Stimulated activated effector memory CD8-positive, alpha-beta T cell treated with anti-CD3 and anti-CD28 coated beads, Interleukin-12 subunit alpha, Interleukin-12 subunit beta, amount 100 ng/mL, for 72 hours (primary cell): ENCODE results near the gene MROH7.
A peak's percentile ranks its signal among the peaks of the same experiment; 100 is the strongest.

Source experiments
- ATAC-seq: fragments of 150-1000 bp; cut with Tn5 transposase; 2 replicates; pipeline ENCODE4 v1.10.0; 2021
- DNase-seq, 2 donors: peaks; one replicate each; pipeline ENCODE4 v3.0.0; 2021 to 2022; ENCODE audit warnings: low spot score in 2 of 2
- H3K27ac Mint-ChIP-seq: one replicate; pipeline ENCODE4 v1.8.0; 2022; ENCODE audit warnings: mild to moderate bottlenecking, mixed read lengths
- H3K36me3 Mint-ChIP-seq: one replicate; pipeline ENCODE4 v1.8.0; 2022; ENCODE audit warnings: mild to moderate bottlenecking, mixed read lengths
- H3K4me1 Mint-ChIP-seq: one replicate; pipeline ENCODE4 v1.8.0; 2022; ENCODE audit warnings: mixed read lengths
- H3K4me3 Mint-ChIP-seq: one replicate; pipeline ENCODE4 v1.8.0; 2022; ENCODE audit warnings: mild to moderate bottlenecking, mixed read lengths
- H3K9me3 Mint-ChIP-seq: one replicate; pipeline ENCODE4 v1.8.0; 2022; ENCODE audit warnings: mixed read lengths

Gene MROH7

DNA sequence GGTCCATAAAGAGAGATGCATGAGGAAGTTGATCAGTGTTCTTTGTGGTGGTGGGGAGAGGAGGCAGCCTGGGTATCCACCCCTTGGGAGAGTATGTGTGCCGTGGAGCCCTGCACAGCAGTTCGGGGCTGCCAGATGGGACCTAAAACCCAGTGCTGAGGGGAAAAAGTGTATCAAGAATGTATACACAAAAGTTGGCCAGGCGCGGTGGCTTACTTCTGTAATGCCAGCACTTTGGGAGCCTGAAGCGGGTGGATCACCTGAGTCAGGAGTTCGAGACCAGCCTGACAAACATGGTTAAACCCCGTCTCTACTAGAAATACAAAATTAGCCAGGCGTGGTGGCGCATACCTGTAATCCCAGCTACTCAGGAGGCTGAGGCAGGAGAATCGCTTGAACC lies 70.0 kb downstream of the MROH7 start:
- peak overlapping the region; percentile 62 for H3K27ac Mint-ChIP-seq
- no peak for ATAC-seq
- H3K4me3 Mint-ChIP-seq = no peak overlapping the region

DNA sequence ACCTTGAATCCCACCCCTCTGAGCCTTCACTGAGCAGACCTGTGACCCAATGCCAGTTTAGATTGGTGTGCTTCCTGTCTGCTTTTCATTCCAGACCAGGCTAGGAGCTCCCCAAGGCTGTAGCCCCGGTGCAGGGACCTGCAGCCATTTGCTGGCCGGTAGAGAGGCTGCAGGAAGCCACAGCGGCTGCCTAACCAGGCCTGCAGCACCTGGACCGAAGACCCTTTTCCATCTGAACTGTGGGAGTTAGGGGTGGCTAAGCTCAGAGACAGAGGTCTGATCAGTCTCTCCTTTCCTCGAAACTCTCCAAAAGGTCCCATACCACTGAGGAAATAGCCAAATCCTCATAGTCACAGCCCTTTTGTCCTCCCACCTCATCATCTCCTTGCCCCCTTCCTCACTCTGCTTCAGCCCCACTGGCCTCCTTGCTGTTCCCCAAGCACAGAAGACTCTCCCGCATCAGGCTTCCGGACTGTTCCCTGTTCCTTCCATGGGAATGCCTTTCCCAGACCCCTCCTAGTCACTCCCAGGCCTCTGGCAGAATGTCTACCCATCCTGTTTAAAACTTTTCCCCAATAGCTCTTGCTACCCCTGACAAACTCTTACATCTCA lies 73.4 kb downstream of the MROH7 start:
- no peak for ATAC-seq
- peak in 1 of 2 donors; percentile 3 for DNase-seq
- H3K27ac Mint-ChIP-seq = peak overlapping the region; percentile 96
- H3K36me3 Mint-ChIP-seq = peaks cover 42% of the 10 kb centered on the region
- peak overlapping the region; percentile 86 for H3K4me3 Mint-ChIP-seq
- no peaks in the 10 kb centered on the region for H3K9me3 Mint-ChIP-seq
- H3K4me1 Mint-ChIP-seq = peaks cover 38% of the 10 kb centered on the region

More for the DNA sequence above, 70.0 kb downstream of the MROH7 start:
- Mint-ChIP-seq H3K9me3 (no peaks in the 10 kb centered on the region), H3K36me3 (peaks cover 8% of the 10 kb centered on the region), H3K4me1 (peaks cover 15% of the 10 kb centered on the region)
- DNase-seq = no peak

DNA sequence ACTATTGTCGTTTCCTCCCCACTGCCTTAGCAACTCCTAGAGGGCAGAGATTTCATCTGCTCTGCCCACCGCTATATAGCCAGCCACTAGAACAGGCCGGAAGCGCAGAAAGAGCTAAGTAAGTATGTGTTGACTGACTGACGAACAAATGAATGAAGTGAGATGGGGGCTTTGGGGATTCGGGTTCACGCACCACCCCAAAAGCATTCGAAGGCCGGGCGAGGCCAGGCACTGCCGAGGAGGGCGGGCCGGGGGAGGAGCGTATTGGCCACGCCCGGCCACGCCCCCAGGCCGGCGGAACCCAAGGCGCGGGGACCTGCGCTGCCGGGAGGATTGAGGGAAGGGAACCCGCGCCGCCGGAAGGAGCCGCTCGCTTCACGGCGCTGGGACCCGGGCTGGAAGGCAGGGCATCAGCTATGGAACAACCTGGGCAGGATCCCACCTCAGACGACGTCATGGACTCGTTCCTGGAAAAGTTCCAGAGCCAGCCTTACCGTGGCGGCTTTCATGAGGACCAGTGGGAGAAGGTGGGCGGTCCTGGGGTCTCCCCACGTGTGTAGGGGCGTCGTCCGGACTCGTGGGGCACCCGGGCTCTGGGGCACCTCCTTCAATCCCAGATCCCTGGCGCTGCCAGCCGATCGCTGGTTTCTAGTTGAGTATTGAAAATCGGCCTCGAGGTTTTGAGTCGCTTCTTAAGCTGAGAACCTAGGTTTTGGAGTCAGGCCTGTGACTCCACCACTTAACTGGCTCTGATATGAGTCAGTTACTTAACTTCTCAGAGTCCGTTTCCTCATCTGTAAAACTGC lies 74.1 kb downstream of the MROH7 start, which contains the start of gene TTC4:
TTC4 (plus strand) TSS at position 369 of the 806 bp plus-strand sequence; CDS start at position 417, 48 bp downstream.
- Mint-ChIP-seq H3K4me1 (peaks cover 38% of the 10 kb centered on the region), H3K27ac (peak within 1 kb of the TSS; percentile 96), H3K9me3 (no peaks in the 10 kb centered on the region), H3K36me3 (peaks cover 49% of the 10 kb centered on the region), H3K4me3 (peak within 1 kb of the TSS; percentile 86)
- DNase-seq = peak; percentile 84 to 93
- ATAC-seq = peak; percentile 93

DNA sequence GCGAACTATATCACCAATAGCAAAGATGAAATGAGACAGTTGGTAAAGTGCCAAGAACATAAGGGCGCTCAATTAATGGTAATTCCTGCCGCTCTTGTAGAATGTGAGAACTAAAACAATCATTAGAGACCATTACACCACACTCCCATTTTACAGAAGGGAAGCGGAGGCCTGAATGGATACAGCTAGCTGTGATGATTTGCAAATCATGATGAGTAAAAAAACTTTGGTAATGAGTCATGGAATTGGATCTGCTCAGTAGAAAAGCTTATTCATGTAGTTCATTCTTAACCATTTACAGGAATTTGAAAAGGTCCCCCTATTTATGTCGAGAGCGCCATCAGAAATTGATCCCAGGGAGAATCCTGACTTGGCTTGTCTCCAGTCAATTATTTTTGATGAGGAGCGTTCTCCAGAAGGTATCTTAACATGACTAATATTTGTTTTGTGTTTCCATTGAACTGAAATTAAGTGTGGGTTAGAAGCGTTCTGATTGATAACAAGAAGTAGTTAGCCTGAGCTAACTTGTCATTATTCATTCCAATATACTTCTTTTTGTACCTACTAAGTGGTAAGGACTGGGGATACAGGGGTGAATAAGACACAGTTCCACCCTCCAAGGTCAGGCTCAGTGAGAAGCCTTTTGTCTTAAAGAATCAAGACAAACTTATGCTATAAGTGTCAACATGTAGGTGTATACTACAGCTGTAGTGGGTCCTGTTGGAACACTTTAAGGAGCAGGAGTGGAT lies 74.9 kb downstream of the MROH7 start:
- H3K4me3 Mint-ChIP-seq = peak overlapping the region; percentile 86
- H3K27ac Mint-ChIP-seq = peak overlapping the region; percentile 96
- ATAC-seq = peak; percentile 70
- H3K9me3 Mint-ChIP-seq = no peaks in the 10 kb centered on the region
- peak in 1 of 2 donors; percentile 57 for DNase-seq
- peaks cover 38% of the 10 kb centered on the region for H3K4me1 Mint-ChIP-seq
- peaks cover 57% of the 10 kb centered on the region for H3K36me3 Mint-ChIP-seq

DNA sequence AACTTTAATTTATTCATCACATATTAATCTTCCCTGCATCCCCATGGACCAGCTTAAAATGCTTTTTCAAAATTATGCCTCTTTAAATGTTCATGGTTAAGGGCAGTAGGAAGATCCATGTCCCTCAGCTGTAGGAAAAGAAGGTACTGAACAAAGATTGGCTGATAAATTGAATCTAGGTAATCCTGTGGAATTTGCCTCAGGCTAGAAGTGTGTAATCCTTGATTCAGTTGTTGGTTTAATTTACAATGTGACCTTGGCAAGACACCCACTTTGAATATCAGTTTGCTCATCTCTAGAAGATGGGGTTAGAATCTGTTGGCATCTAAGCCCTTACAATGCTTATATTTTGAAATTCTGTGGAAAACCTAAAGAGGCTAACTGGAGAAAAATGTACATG lies 80.1 kb downstream of the MROH7 start:
- no peak for DNase-seq
- Mint-ChIP-seq H3K9me3 (no peaks in the 10 kb centered on the region), H3K36me3 (peaks cover 100% of the 10 kb centered on the region), H3K4me3 (no peak overlapping the region), H3K27ac (no peak overlapping the region), H3K4me1 (peaks cover 21% of the 10 kb centered on the region)
- no peak for ATAC-seq

DNA sequence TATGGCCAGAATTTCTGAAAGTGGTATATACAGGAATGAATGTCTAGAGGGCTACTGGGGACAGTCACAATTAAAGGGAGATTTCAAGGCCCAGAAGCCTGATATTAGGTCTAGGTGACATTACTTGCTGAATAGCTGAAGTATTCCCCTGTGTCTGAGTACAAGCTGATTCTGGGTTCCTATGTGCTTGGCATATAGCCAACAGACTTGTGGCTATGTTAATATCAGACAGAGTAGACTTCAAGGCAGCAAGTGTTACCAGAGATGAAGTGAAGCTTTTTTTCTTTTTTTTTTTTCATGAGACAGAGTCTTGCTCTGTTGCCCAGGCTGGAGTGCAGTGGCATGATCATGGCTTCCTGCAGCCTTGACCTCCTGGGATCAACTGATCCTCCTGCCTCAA lies 82.4 kb downstream of the MROH7 start:
- H3K4me3 Mint-ChIP-seq = no peak overlapping the region
- H3K27ac Mint-ChIP-seq = no peak overlapping the region
- no peaks in the 10 kb centered on the region for H3K9me3 Mint-ChIP-seq
- H3K4me1 Mint-ChIP-seq = peaks cover 5% of the 10 kb centered on the region
- ATAC-seq (no peak), DNase-seq (no peak)
- H3K36me3 Mint-ChIP-seq = peaks cover 100% of the 10 kb centered on the region

DNA sequence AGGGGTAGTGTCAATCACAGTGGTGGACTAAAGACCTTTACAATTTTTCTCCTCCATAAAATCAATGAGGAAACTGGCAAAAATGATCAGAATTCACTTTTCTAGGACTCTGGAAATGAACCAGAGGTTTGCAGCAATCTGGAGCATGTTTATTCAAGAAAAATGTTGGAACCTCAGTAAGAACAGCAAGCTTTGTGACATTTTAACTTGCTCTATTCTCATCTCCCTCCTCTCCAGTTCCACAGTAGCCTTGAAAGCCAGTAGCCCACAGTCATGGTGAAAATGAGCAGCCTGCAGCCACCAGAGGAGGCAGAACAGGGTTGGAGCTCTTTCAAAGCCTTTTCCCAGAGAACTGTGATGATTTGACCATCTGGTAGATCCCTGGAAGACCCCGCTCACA lies 83.2 kb downstream of the MROH7 start:
- ATAC-seq (no peak), DNase-seq (no peak)
- peaks cover 100% of the 10 kb centered on the region for H3K36me3 Mint-ChIP-seq
- no peaks in the 10 kb centered on the region for H3K9me3 Mint-ChIP-seq
- H3K4me1 Mint-ChIP-seq = no peaks in the 10 kb centered on the region
- no peak overlapping the region for H3K4me3 Mint-ChIP-seq
- H3K27ac Mint-ChIP-seq = peak overlapping the region; percentile 26

DNA sequence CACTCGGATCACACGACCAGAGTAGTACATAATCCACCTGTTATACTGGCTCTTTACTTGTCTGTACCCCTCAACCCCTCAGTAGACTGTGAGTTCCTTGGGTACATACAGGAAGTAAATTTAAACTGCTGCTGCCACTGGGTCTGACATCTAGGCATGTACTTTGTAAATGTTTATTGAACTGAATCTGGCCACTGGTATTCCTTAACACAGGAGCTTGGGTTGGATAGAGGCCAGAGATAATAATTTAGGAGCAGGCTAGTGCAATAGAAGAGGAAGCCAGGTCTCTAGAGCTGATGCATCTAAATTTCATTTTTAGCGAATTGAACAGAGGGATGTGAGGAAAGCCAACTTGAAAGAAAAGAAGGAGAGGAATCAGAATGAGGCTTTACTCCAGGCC lies 86.4 kb downstream of the MROH7 start:
- ATAC-seq = no peak
- Mint-ChIP-seq H3K4me3 (no peak overlapping the region), H3K27ac (no peak overlapping the region), H3K4me1 (no peaks in the 10 kb centered on the region), H3K36me3 (peaks cover 100% of the 10 kb centered on the region), H3K9me3 (no peaks in the 10 kb centered on the region)
- DNase-seq = no peak

DNA sequence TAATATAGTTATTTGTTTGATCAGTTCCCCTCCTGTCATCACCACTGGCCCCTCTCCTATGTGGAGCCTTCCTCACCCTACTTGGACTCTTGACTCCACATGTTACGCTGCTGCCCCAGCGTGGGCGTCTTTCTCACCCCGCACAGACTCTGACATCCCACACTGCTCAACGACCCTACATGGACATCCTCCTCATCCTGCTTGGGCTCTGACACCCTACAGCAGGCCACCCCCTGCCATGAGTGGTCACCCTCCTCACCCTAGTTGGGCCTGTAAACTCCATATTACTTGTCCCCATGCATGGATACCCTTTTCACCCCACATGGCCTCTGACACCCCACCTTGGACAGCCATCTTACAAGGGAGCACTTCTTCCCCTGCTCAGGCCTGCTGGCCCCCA lies 95.1 kb downstream of the MROH7 start:
- ATAC-seq (no peak), DNase-seq (no peak)
- Mint-ChIP-seq H3K27ac (peak overlapping the region; percentile 80), H3K4me3 (no peak overlapping the region), H3K36me3 (peaks cover 100% of the 10 kb centered on the region), H3K9me3 (no peaks in the 10 kb centered on the region), H3K4me1 (peaks cover 9% of the 10 kb centered on the region)

DNA sequence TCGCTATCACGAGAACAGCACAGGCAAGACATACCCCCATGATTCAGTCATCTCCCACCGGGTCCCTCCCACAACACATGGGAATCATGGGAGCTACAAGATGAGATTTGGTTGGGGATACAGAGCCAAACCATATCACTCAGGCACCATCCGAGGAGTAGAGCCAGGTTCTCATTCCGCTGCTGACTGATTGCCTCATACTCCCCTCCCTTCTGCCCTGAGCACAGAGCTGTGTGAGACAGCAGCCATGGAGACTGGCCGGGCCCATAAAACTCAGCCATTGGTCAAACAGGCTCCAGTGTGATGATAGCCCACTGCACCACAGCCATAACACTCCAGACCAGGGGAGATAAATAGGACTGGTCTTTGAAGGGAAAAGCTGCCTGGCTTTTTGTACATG lies 96.7 kb downstream of the MROH7 start:
- H3K36me3 Mint-ChIP-seq = peaks cover 99% of the 10 kb centered on the region
- ATAC-seq = no peak
- H3K9me3 Mint-ChIP-seq = no peaks in the 10 kb centered on the region
- no peak overlapping the region for H3K4me3 Mint-ChIP-seq
- DNase-seq = no peak
- peaks cover 9% of the 10 kb centered on the region for H3K4me1 Mint-ChIP-seq
- peak overlapping the region; percentile 60 for H3K27ac Mint-ChIP-seq

DNA sequence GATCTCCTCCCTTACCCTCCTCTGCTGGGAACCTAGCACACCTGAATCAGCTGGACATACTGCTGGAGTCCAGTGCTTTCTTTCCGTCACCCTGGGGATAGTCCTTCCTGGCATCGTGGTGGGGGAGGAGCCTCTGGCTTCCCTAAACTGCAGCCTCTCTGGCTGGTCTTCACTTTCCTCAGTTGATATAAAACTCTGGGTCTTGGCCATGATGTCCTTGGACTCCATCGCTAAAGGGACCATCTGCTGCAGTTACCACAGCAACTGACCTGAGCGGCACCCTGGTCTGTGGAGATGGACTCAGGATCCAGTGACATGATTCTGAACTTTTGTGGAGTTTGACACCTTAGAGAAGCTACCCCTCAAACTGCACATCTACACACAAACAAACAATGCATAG lies 99.9 kb downstream of the MROH7 start:
- DNase-seq = no peak
- Mint-ChIP-seq H3K9me3 (no peaks in the 10 kb centered on the region), H3K27ac (no peak overlapping the region)

DNA sequence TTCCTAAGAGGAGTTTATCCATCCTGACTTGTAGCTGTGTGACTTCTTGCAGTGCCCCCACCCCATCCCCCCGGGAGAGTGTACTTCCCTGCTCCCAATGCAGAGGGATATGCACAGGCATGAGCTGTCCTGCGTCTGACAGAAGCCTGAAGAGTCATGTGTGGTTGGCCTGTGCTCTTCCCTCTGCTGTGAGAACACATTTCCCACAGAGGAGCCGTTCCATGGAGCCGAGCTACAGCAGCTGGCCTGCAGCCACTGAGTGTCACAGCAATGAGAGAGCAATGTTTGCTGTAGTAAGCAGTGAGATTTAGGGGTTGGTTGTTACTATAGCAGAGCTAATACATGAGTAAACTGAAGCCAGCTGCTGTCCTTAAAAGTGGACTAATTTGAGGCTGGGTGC lies 100.7 kb downstream of the MROH7 start:
- Mint-ChIP-seq H3K9me3 (no peaks in the 10 kb centered on the region), H3K36me3 (peaks cover 63% of the 10 kb centered on the region), H3K4me3 (no peak overlapping the region), H3K27ac (no peak overlapping the region), H3K4me1 (peaks cover under 1% of the 10 kb centered on the region)
- DNase-seq (no peak), ATAC-seq (no peak)

More for the DNA sequence above, 99.9 kb downstream of the MROH7 start:
- ATAC-seq = no peak
- H3K4me3 Mint-ChIP-seq = no peak overlapping the region
- peaks cover 8% of the 10 kb centered on the region for H3K4me1 Mint-ChIP-seq
- peaks cover 71% of the 10 kb centered on the region for H3K36me3 Mint-ChIP-seq

DNA sequence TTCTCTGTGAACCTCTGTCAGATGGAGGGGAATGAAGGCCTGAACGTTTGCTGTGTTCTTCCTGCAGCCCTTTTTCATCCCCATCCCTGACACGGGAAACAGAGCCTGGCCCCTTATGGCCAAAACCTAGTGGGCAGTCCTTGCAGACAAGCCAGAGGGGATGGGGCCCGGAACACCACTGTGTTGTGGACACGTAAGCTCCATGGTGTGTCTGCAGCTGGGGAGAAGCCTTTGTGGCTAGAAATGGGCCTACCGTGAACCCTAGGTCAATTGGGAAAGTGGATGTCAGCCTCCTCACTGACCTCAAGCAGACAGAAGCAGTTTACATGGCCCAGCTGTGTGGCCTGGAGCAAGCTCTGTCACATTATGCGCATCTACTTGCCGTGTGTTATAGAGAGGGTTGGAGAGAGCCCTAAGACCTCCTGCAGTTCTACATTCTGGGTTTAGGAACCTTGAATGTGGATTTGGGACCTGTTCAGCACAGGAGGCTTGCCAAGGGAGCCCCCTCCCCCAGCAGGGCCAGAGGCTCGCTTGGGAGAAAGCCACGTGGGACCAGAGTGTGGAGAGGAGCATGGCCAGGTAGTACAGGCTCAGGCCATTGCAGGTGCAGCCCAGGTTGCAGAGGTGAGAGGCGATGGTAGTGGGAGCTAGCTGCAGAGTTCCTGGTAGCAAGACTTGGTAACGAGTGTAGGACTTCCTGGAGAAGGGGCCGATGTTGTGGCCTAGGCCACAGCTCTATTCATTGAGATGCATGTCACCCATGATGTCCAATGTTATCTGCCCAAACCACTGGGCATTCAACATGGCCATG lies 102.0 kb downstream of the MROH7 start:
- Mint-ChIP-seq H3K4me3 (no peak overlapping the region), H3K27ac (no peak overlapping the region), H3K36me3 (peaks cover 50% of the 10 kb centered on the region), H3K9me3 (no peaks in the 10 kb centered on the region), H3K4me1 (no peaks in the 10 kb centered on the region)
- DNase-seq (no peak), ATAC-seq (no peak)

DNA sequence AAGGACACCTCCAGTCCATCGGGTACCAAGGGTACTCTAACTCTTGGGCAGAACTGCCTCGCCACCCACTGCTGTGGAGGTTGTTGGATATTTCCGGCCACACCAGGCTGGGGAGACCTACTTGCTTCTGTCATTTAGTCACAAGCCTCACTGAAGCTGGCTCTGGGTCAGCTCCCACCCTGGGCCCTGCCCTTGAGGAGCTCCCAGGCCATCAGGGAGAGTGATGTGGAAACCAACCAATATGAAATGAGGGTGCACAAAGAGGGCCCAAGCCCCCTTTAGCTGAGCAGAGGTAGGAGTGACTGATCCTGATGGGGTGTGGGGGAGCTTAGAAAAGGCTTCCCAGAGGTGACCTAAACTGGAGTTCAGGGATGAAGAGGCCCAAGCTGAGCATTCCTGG lies 103.1 kb downstream of the MROH7 start:
- Mint-ChIP-seq H3K4me1 (no peaks in the 10 kb centered on the region), H3K9me3 (no peaks in the 10 kb centered on the region), H3K36me3 (peaks cover 39% of the 10 kb centered on the region), H3K4me3 (no peak overlapping the region), H3K27ac (no peak overlapping the region)
- DNase-seq (no peak), ATAC-seq (no peak)

DNA sequence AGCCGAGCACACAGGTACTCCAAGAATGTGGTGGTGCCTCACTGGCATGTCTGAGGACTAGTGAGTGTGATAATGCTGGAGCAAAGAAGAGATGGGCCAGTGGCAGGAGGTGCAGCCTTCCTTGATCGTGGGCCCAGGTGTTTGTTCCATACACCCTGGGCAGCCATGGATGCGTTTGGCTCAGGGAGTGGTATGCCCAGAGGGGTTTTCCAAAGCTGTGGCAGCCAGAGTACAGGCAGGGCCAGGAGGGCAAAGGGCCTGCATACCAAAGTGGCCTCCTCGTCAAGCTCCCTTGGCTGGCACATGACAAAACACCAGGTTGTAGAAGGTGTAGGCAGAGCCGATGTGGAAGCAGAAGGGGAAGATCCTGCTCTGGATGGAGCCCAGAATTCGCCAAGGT lies 103.7 kb downstream of the MROH7 start:
- Mint-ChIP-seq H3K4me1 (no peaks in the 10 kb centered on the region), H3K36me3 (peaks cover 33% of the 10 kb centered on the region), H3K27ac (no peak overlapping the region), H3K9me3 (no peaks in the 10 kb centered on the region), H3K4me3 (no peak overlapping the region)
- DNase-seq (no peak), ATAC-seq (no peak)
